T1000 (cell line): ENCODE data around the gene GRIA4.
"Not testable (repeated sequence)": the region's sequence is repeated elsewhere in the genome, so short reads cannot be mapped to it uniquely, and the experiment has no call there.

ENCODE experiments used
- DNase-seq: peaks from one replicate; lab custom pipeline; 2025; ENCODE audit warnings: mixed read lengths; lab: John Stamatoyannopoulos, UW

Gene GRIA4

DNA sequence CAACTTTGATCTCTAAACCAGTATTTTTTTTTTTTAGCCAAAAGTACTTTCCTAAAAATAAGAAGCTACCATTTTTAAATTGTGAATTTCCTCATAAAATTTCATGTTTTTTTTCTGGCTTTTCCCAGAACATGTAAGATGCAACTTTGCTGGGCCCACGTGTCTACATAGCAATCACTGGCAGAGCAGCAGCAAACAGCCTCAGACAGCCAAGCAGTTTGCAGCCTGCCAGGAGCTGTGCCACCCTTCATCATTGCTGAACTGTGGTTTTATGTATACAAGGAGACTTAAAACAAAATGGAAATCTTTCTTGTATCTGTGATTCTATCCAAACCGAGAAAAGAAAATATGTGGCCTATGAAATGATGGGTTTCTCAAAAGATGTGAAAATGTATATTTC, 110.2 kb downstream of the GRIA4 start:
- no peak for DNase-seq

DNA sequence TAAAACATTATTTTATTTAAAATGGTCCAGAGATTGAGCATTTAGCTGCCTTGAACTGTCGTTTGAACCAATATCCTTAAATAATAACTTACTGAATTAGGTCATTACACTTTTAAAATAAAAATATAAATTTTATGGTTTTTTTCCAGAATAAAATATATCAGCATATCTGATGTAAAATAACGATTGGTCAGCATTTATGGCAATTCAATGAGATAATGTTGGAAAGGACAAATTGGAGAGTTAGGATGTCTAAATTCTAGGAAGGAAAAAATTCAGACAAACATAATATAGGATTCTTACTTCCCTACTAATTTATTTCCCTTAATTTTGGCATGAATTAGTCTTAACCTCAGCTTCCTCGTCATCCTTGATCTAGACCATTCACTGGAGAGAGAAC, 113.4 kb downstream of the GRIA4 start:
- DNase-seq = no peak

- DNase-seq = no peak
Observed at GRCh38 chr11:105732611-105733010, 122.7 kb downstream of the GRIA4 start.

DNA sequence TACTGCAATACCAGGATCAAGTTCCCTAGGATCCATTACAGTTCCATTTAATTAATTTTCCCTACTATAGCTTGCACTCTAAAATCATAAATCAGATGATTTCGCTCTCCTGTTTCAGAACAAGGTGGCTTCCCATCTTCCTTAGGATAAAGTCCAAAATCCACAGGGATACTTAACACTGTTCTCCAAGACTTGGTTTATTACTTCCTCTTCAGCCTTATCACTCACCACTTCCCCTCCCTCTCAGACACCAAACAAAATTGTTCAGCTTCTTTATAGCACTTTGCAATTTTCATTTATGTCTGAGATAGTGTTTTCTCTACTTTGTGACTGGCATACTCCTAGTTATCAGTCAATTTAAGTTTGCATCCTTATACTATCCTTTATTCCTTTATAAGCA, 124.6 kb downstream of the GRIA4 start:
- no peak for DNase-seq

DNA sequence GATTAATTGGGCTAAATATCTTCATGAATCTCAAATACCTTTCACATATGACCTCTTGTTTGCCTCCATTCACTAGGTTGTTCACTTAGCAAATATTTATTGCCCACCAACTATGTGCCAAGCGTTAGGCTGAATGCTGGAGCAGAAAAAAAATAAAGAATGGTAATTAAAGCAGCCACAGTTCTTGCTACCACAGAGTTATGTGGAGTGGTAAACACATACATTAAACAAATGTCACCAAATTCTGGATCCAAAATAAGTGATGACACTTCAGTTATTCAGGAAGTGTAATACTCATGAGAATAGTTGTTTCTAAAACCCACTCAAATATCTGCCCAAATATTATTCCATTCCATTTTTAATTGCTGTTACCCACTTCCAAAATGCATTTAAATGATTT, 128.4 kb downstream of the GRIA4 start:
- DNase-seq = no peak

DNA sequence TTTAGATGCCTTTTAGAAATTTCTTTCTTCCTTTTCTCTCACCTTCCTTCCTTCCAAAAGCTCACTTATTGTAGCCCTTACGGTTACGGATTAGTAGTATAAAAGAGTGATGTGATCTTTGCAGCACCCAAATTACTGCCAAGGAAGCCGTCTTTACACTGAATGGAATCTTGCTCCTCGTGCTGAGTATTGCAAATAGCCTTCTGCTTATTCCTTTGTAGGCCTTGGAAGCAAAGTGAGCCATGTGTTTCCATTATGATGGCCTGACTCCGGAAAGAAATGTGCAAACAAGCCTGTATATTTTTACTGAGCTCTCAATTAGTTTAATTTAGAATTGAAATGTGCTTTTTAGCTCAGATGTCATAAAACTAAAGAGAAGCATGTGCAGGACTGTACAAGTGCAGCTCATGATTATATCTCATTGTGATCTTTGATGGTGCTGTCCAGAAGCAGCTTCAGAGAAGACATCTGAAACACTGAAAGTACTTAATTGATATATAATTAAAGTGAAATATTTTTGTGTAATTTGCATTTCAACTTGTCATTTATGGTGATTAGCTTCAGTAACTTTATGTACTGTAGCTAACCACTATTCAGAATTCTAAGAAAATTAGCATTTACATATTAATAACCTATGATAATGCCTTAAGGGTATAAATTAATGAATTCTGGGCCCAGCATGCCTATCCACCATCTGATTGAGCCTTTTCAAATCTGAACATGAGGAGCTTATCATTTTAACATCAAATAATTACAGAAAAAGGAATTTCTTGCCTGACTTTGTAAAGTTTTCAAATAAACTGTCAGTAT, 129.3 kb downstream of the GRIA4 start:
- DNase-seq = no peak

DNA sequence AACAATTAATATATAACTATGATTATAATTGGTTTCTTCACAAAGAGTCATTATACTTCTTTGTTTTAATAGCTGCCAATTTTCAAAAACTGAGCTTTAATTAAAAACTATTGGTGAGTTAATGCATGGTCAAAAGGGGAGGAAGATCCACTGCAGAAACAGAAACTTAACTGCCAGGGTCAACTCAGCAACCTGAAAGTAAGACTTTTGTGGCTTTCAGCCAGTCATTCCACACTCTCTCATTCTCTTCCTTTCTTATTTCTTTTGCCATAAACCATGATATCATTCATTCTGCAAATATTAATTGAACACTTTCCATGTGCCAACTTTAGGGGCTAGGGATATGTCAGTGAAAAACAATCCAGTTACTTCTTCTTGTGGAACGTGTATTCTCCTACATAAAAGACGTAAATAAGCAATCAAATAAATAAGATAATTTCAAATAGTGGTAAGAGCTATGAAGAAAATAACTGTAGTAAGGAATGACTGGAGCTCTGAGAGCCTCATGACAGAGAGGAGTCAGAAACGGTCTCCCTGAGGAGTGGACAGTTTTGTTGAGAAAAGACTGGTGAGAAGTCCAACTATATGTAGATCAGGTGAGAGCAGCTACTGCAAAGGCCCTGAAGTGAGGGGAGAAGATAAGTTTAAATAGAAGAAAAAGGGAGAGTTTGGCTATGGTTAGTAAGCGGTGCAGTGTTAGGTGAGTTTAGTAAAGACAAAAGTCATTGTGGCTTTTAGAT, 130.5 kb downstream of the GRIA4 start:
- DNase-seq = no peak

DNA sequence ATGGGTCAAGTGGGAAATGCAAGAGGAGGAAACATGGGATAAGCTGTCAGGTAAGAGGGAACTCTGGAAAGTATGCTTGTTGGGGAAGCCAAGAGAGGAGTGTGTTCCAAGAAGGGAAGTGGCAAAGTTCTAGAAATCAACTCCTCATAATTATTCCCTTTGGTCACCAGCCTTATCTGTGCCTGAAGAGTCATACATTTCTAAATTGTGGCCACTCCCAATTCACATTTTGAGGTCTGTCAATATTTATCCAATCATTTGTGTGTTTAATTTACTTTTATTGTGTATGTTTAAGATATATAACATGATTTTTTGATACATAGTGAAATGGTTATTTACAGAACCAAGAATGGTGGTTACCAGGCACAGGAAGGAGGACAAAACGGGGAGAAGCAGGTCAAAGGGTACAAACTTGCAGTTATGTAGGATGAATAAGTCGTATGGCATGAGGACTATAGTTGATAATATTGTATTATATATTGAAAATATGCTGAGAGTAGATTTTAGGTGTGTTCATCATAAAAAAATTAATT, 131.7 kb downstream of the GRIA4 start:
- DNase-seq = no peak

DNA sequence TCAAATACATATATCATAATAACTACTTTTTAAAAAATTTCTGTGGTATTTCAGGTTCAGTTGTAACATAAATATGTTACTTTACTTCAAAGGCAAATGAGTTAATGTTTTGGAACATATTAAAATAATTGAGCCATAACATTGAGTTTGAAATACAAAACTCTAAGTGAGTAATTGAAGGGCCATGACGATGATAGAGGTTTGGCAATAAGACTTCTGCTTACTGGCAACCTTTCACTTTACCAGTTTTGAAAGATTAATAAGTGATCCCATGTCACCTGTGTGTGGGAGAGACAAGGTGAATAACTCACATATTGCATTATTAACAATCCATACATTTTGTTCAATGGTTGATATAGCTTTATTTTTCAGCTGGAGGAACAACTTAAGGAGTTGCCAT, 144.4 kb downstream of the GRIA4 start:
- no peak for DNase-seq

- no peak for DNase-seq
Observed at GRCh38 chr11:105754716-105755115, 144.8 kb downstream of the GRIA4 start.

- no peak for DNase-seq
Observed at GRCh38 chr11:105757107-105757506, 147.2 kb downstream of the GRIA4 start.

DNA sequence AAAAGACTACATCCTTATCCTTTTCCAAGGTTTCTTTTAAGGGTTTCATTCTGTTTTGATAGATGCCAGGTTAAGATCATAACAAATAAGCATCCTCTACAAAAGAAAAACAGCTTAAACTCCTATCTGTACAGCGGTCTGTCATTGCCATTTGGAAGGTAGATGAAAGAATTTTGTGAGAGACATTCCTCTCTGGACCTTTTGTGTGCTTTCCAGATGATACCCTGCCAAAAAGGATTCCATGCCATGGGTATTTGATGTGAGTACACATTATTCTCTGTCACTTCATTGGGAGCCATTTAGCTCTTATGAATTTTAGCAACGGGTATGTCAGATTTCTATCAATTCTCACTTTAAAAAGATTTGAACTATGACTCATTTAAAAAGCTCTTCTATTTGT, 153.7 kb downstream of the GRIA4 start:
- no peak for DNase-seq

DNA sequence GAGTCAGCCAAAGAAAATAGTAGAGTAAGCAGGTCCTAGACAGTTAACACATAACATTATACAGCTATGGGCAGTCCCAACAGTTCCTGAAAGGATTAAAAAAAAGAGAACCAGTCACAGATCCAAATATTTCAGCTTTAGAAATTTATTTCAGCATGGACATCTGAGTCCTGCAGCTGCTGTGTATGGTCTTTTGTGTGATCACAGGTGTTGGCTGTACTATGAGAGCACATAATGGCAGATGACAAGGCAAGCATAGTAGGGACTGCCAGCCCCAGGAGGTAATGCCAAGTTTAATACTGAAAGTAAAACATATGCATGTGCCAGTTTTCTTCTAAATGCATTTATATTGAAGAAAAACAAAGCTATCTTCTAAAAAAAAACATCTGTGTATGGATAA, 158.1 kb downstream of the GRIA4 start:
- no peak for DNase-seq

DNA sequence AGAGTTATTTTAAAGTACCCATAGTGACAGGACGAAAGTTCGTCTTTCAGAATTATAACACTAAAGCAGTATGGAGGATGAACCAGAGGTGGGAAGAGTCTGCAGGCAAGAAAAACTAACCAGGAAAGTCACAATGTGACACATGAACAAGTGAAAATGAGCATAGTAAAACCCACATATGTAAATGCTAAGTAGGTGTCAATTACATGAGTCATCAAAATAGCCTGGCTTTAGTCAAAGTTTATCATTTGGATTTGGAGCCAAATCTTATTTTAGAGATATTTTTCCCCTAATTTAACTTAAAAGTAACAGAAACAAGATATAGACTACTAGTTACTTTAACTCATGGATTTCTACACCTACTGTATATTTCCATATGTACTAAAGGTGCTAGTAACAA, 159.8 kb downstream of the GRIA4 start:
- DNase-seq = no peak

DNA sequence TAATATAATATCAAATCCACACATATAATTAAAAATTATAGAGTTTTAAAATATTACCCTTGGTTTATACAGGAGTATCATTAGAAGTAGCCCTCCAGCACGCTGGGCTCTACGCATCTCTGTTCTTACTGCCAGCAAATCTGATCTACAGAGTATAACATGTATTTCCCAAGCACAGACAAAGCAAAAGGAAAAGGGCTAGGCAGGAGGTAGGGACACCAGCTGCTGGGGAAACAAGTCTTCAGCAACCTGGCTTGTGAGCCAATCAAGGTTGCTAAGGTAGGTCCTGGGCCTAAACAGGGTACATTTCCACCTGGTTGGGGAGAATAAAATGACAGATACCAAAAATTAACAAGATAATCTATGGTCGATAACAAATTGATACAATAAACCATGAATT, 163.6 kb downstream of the GRIA4 start:
- DNase-seq = not testable (repeated sequence)

DNA sequence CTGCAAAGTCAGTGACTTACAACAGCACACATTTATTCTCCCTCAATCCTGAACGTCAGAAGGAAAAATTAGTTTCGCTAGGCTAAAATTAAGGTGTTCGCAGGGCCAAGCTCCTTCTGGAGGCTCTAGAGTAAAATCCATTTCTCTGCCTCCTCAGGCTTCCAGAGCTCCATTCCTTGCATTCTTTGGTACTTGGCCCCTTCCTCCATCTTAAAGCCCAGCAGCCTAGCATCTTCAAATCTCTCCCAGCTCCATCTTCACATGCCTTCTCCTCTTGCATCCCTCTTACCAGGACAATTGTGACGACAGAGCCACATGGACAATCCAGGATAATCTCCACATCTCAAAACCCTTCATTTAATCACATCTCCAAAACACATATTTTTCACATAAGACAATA, 165.0 kb downstream of the GRIA4 start:
- no peak for DNase-seq

- no peak for DNase-seq
Observed at GRCh38 chr11:105780781-105781525, 171.1 kb downstream of the GRIA4 start.

DNA sequence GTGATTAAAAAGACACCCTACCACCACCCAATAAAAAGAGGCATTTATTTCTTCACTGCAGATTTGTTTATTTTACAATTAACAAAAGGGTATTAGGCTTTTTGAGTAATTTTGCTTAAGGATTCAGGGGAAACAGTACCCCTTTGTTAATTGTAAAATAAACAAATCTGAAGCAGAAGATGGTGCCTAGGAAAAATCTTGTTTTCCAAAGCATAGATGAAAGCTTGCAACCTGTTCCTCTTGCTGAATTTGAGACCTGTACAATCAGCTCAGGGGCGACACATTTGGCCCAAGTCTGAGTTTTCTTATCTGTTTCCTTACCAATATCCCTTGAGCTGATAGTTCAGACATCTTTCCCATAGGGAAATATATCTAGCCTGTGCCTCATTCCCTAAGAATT, 171.9 kb downstream of the GRIA4 start:
- DNase-seq = no peak

DNA sequence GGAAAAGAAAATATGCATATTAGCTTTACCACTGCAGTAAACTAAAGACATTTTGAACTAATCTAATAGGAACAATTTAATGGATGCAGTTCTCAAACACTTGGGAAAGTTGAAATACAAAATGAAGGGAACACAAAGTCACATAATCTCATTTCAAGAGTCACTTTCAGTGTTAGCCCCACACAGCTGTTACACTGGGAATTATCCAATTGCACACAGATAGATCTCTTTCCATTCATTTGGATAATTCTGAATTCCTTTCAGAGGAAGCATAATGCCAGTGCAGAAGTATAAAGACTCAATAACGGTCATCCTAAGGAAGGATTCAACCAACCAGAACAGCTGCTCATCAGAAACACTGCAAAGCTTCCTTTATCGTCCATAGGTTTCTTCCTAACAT, 173.3 kb downstream of the GRIA4 start:
- DNase-seq = no peak

DNA sequence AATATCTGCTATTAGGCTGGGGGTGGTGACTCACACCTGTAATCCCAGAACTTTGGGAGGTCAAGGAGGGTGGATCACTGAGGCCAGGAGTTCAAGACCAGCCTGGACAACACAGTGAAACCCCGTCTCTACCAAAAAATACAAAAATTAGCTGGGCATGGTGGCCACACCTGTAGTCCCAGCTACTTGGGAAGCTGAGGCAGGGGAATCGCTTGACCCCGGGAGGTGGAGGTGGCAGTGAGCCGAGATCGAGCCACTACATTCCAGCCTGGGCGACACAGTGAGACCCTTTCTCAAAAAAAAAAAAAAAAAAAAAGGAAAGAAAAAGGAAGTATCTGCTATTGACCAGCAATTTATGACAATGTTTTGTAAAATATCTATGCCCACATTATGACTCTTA, 176.0 kb downstream of the GRIA4 start:
- not testable (repeated sequence) for DNase-seq

DNA sequence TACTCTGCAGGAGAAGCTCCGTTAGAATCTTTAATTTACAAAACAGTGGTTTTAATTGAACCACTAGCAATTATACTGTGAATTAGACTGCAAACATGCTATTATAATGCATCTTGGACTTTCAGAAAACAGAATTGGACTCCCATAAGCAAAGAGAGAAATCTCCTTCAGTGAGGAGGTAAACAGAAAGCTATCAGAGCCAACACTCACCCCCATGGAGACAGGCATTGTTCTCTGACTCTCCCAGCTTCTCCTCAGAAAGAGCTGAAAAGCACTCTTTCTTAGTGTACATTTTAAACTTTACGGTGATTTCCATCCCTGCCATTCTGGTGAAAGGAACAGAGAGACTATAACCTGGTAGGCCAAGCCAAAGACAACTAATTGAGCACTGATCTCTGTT, 176.9 kb downstream of the GRIA4 start:
- DNase-seq = no peak

GRCh38 chr11:105789579-105790420, 179.9 kb downstream of the GRIA4 start:
- no peak for DNase-seq
